Measurements from ENCODE around the gene NUFIP2. TPM values are rescaled to one million over a fixed set of nuclear protein-coding genes. Genes with fewer than 3 reads are reported as not detected.

The NUFIP2 gene
- total RNA-seq, 2 donors from 2014 or later, result 39.7 to 65.8 TPM

DNA sequence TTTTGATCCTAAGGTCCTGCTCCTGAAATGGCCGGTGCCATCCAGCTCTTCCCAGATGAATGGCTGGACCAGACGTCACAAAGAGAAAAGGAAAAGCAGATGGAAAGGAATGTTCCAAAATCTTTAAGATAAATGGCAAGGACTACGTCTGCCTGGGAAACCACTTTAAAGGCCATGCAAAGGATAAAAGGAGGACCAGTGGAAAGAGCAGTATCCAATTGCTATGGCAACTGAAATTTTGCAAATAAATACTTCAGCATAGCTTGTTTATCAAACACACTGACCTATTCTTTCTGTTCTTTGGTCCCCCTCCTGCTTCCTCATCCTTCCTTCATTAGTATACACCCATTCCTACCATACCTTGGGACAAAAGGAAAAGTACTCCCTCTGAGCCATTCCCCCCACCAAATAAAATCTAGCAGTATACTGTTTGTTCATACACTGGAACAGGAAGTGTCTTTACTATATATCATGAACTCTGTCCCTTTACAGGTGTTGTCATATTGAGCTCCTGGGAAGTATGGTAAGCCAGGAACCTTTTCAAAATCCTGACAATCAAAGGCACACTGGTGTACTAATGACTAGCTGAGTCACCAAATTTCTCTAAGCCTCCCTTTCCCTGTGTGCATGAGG is 37.2 kb upstream of the NUFIP2 start:
- DNase-seq (ENCODE audit: low spot score), result no peak
- Histone ChIP-seq H3K27ac (no peak overlapping the region), H3K27me3 (replicated peaks; ENCODE audit: insufficient read depth) (no peaks in the 10 kb centered on the region), H3K4me1 (ENCODE audit: control insufficient read depth in 1 of 2, low read depth in 2 of 2) (no peaks in the 10 kb centered on the region), H3K4me3 (no peak overlapping the region), H3K36me3 (no peaks in the 10 kb centered on the region), H3K9me3 (no peaks in the 10 kb centered on the region)
- TF ChIP-seq, protein P1, sequence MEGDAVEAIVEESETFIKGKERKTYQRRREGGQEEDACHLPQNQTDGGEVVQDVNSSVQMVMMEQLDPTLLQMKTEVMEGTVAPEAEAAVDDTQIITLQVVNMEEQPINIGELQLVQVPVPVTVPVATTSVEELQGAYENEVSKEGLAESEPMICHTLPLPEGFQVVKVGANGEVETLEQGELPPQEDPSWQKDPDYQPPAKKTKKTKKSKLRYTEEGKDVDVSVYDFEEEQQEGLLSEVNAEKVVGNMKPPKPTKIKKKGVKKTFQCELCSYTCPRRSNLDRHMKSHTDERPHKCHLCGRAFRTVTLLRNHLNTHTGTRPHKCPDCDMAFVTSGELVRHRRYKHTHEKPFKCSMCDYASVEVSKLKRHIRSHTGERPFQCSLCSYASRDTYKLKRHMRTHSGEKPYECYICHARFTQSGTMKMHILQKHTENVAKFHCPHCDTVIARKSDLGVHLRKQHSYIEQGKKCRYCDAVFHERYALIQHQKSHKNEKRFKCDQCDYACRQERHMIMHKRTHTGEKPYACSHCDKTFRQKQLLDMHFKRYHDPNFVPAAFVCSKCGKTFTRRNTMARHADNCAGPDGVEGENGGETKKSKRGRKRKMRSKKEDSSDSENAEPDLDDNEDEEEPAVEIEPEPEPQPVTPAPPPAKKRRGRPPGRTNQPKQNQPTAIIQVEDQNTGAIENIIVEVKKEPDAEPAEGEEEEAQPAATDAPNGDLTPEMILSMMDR (IDR thresholded peaks at IDR 0.05), result no peak
- no peak for ATAC-seq (ENCODE audit: insufficient number of reproducible peaks, low FRiP score, low read depth)

- no peaks in the 10 kb centered on the region for H3K27me3 ChIP-seq (replicated peaks; ENCODE audit: insufficient read depth)
- no peak overlapping the region for H3K4me3 ChIP-seq
- no peak for ATAC-seq (ENCODE audit: insufficient number of reproducible peaks, low FRiP score, low read depth)
- H3K36me3 ChIP-seq, result no peaks in the 10 kb centered on the region
- H3K9me3 ChIP-seq, result no peaks in the 10 kb centered on the region
- TF ChIP-seq, protein P1 (IDR thresholded peaks at IDR 0.05), result no peak
- H3K4me1 ChIP-seq (ENCODE audit: control insufficient read depth in 1 of 2, low read depth in 2 of 2), result no peaks in the 10 kb centered on the region
- no peak for DNase-seq (ENCODE audit: low spot score)
- H3K27ac ChIP-seq, result no peak overlapping the region
These were observed 33.5 kb upstream of the NUFIP2 start for GRCh38 chr17:29327412-29327811.

DNA sequence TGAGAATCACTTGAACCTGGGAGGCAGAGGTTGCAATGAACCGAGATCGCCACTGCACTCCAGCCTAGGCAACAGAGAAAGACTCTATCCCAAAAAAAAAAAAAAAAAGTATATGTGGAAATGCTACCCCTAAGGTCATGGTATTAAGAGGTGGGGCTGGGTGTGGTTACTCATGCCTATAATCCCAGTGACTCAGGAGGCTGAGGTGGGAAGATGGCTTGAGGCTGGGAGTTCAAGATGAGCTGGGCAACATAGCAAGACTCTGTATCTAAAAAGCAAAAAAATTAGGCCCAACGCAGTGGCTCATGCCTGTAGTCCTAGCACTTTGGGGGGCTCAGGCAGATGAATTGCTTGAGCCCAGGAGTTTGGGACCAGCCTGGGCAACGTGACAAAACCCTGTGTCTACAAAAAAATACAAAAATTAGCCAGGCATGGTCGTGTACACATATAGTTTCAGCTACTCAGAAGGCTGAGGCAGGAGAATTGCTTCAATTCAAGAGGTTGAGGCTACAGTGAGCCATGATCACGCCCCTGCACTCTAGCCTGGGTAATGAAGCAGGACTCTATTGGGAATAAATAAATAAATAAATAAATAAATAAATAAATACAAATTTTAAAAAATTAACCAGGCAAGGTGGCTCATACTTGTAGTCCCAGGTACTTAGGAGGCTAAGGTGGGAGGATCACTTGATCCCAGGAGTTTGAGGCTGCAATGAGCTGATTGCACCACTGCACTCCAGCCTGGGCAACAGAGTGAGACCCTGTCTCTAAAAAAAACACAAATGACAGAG is 32.3 kb upstream of the NUFIP2 start:
- TF ChIP-seq, protein P1 (IDR thresholded peaks at IDR 0.05), result no peak
- Histone ChIP-seq H3K27ac (no peak overlapping the region), H3K27me3 (replicated peaks; ENCODE audit: insufficient read depth) (no peaks in the 10 kb centered on the region), H3K4me1 (ENCODE audit: control insufficient read depth in 1 of 2, low read depth in 2 of 2) (no peaks in the 10 kb centered on the region), H3K4me3 (no peak overlapping the region), H3K36me3 (no peaks in the 10 kb centered on the region), H3K9me3 (no peaks in the 10 kb centered on the region)
- ATAC-seq (ENCODE audit: insufficient number of reproducible peaks, low FRiP score, low read depth) (no peak), DNase-seq (ENCODE audit: low spot score) (no peak)

DNA sequence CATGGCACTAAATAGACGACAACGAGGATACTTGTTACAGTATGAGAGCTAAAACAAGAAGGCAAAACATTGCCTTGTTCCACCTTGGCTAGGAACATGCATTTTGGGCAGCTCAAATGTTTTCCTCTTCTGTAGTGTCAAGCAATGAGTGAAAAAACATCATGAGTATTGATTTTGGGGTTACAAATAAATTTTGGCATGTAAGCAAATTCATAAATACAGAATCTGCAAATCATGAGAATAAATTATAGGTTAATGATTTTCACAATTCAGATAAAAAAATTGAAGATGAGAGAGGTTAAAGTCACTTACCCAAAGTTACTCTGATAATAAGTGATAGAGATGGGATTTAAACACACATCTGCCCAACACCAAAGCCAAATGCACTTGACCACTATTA is 28.4 kb upstream of the NUFIP2 start:
- TF ChIP-seq, protein P1 (IDR thresholded peaks at IDR 0.05), result no peak
- Histone ChIP-seq H3K36me3 (no peaks in the 10 kb centered on the region), H3K9me3 (no peaks in the 10 kb centered on the region), H3K27ac (no peak overlapping the region), H3K4me3 (no peak overlapping the region), H3K4me1 (ENCODE audit: control insufficient read depth in 1 of 2, low read depth in 2 of 2) (no peaks in the 10 kb centered on the region), H3K27me3 (replicated peaks; ENCODE audit: insufficient read depth) (no peaks in the 10 kb centered on the region)
- DNase-seq (ENCODE audit: low spot score) (no peak), ATAC-seq (ENCODE audit: insufficient number of reproducible peaks, low FRiP score, low read depth) (no peak)

- TF ChIP-seq, protein P1 (IDR thresholded peaks at IDR 0.05), result no peak
- H3K4me3 ChIP-seq, result no peak overlapping the region
- H3K27ac ChIP-seq, result no peak overlapping the region
- H3K9me3 ChIP-seq, result no peaks in the 10 kb centered on the region
- H3K36me3 ChIP-seq, result no peaks in the 10 kb centered on the region
- DNase-seq (ENCODE audit: low spot score) (no peak), ATAC-seq (ENCODE audit: insufficient number of reproducible peaks, low FRiP score, low read depth) (no peak)
- H3K27me3 ChIP-seq (replicated peaks; ENCODE audit: insufficient read depth), result no peaks in the 10 kb centered on the region
- H3K4me1 ChIP-seq (ENCODE audit: control insufficient read depth in 1 of 2, low read depth in 2 of 2), result no peaks in the 10 kb centered on the region
These were observed 9.4 kb upstream of the NUFIP2 start for GRCh38 chr17:29303386-29303785.
